Mucosa of descending colon (tissue), 3 donors: ENCODE results near the gene STAC3. TPM values are rescaled to one million over a fixed set of nuclear protein-coding genes. Genes with fewer than 3 reads are reported as not detected.
A peak's percentile ranks its signal among the peaks of the same experiment; 100 is the strongest.

Experiments used
- ATAC-seq: fragments of 200-7000 bp; cut with Tn5 transposase; one replicate; pipeline ENCODE4 v1.9.1; 2020; ENCODE audit warnings: mild to moderate bottlenecking, moderate library complexity
- DNase-seq, 3 donors: peaks; one replicate each; pipeline ENCODE4 v3.0.0-alpha.2; 2020
- H3K36me3 ChIP-seq: fragments of 200-600 bp; one replicate; pipeline ENCODE4 v1.8.0; 2021; ENCODE audit warnings: low read depth, mild to moderate bottlenecking
- H3K4me1 ChIP-seq: fragments of 200-600 bp; one replicate; pipeline ENCODE4 v1.8.0; 2021; ENCODE audit warnings: low read depth, mild to moderate bottlenecking
- H3K4me3 ChIP-seq: fragments of 200-600 bp; one replicate; pipeline ENCODE4 v1.8.0; 2021; ENCODE audit warnings: mild to moderate bottlenecking
- H3K9me3 ChIP-seq: fragments of 200-600 bp; one replicate; pipeline ENCODE4 v1.8.0; 2021; ENCODE audit warnings: mild to moderate bottlenecking
- CTCF ChIP-seq: fragments of 200-600 bp; IDR thresholded peaks from one replicate; pipeline ENCODE4 v1.8.0; 2022; ENCODE audit warnings: antibody characterized with exemption, mild to moderate bottlenecking
- intact Hi-C, 2 donors: fragments of 100-400 bp; cut with DNase I in 1 of 2; cut with micrococcal nuclease in 1 of 2; formaldehyde crosslinking; loops; one replicate each; pipeline versions ENCODE4 v1.11.0 to v1.11.1; 2022; cut with DNase I, micrococcal nuclease
- total RNA-seq, 3 donors: library from RNA; stranded (reverse); fragmentation: NEBNext Ultra II Directional in 2 of 3; extraction: Animal tissue kit (Norgen Biotek cat#: 25700) in 2 of 3; gene quantifications; one replicate each; pipeline versions ENCODE4 v1.2.1 to v1.2.4, GENCODE V29; 2021 to 2023
- donor health status: DM: no; HTN: no; CAD: no; lungs with moderate emphysema.
- donor health status: DM: no; HTN: no; CAD: no.
- donor health status: DM: no; HTN: yes; CAD: no.

Gene STAC3
- total RNA-seq, 3 donors from 2014 or later: 2.4 to 4.3 (median 3.3) TPM

GRCh38 chr12:57233357-57234232 lies 17.4 kb downstream of the STAC3 start:
- no peaks in the 10 kb centered on the region for H3K36me3 ChIP-seq
- ATAC-seq (no peak), DNase-seq (peak in 2 of 3 donors; percentile 24 to 53)
- H3K9me3 ChIP-seq: no peaks in the 10 kb centered on the region
- peaks cover 23% of the 10 kb centered on the region for H3K4me1 ChIP-seq
- intact Hi-C loops: no loop called here
- no peak for TF ChIP-seq CTCF
- H3K4me3 ChIP-seq: no peak overlapping the region

GRCh38 chr12:57232156-57232756 lies 18.7 kb downstream of the STAC3 start:
- intact Hi-C loops: no loop called here
- Histone ChIP-seq H3K4me1 (peaks cover 12% of the 10 kb centered on the region), H3K9me3 (no peaks in the 10 kb centered on the region), H3K36me3 (no peaks in the 10 kb centered on the region), H3K4me3 (no peak overlapping the region)
- no peak for TF ChIP-seq CTCF
- no peak for ATAC-seq
- DNase-seq: peak in 2 of 3 donors; percentile 21 to 46

- H3K4me3 ChIP-seq: no peak overlapping the region
- ATAC-seq (no peak), DNase-seq (peak in 2 of 3 donors; percentile 26 to 47)
- TF ChIP-seq CTCF: no peak
- H3K36me3 ChIP-seq: no peaks in the 10 kb centered on the region
- intact Hi-C loops: no loop called here
- H3K4me1 ChIP-seq: peaks cover 16% of the 10 kb centered on the region
- H3K9me3 ChIP-seq: no peaks in the 10 kb centered on the region
These were observed 19.5 kb downstream of the STAC3 start for GRCh38 chr12:57231276-57232021.

GRCh38 chr12:57230381-57231155 lies 20.4 kb downstream of the STAC3 start:
- no peak for ATAC-seq
- peaks cover 18% of the 10 kb centered on the region for H3K4me1 ChIP-seq
- DNase-seq: peak in 2 of 3 donors; percentile 11 to 21
- intact Hi-C loops: no loop called here
- H3K4me3 ChIP-seq: no peak overlapping the region
- H3K9me3 ChIP-seq: no peaks in the 10 kb centered on the region
- TF ChIP-seq CTCF: no peak
- H3K36me3 ChIP-seq: no peaks in the 10 kb centered on the region
